ENCODE results near the gene IRF2BPL.

Gene IRF2BPL

GRCh38 chr14:77053046-77053841 lies 24.7 kb upstream of the IRF2BPL start:
- peak; percentile 64 to 74 (median 65) for DNase-seq (ENCODE audit: low read depth in 3 of 3)

GRCh38 chr14:77052281-77053044 lies 24.0 kb upstream of the IRF2BPL start:
- DNase-seq (ENCODE audit: low read depth in 3 of 3) = no peak

- DNase-seq (ENCODE audit: low read depth in 3 of 3) = no peak
Measured at GRCh38 chr14:77051116-77051515, 22.6 kb upstream of the IRF2BPL start.

- DNase-seq (ENCODE audit: low read depth in 3 of 3) = no peak
Measured at GRCh38 chr14:77046721-77047120, 18.2 kb upstream of the IRF2BPL start.

- DNase-seq (ENCODE audit: low read depth in 3 of 3) = no peak
Measured at GRCh38 chr14:77045238-77046162, 17.0 kb upstream of the IRF2BPL start.

DNA sequence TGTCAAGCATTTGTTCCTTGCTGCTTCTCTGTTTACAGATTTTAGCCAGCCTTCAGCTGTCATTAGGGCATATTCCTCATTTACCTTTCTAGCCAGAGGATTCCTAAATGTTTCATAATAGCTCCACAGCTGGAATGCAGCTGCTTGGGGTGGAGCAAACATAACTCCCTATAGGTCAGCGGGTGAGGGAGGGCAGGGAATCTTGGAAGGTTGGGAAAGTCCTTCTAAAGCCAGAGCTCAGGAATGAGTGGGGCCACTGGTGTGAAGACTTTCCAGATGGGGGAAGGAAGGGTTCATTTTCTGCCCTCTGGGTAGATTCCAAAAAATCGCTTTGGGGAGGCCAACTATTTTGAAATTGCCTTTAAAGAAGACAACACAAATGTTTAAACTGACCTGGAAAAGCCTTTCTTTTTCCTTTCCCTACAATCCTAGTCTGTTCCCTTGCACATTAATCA lies 16.3 kb upstream of the IRF2BPL start:
- DNase-seq (ENCODE audit: low read depth in 3 of 3) = no peak

GRCh38 chr14:77043984-77044485 lies 15.5 kb upstream of the IRF2BPL start:
- no peak for DNase-seq (ENCODE audit: low read depth in 3 of 3)

DNA sequence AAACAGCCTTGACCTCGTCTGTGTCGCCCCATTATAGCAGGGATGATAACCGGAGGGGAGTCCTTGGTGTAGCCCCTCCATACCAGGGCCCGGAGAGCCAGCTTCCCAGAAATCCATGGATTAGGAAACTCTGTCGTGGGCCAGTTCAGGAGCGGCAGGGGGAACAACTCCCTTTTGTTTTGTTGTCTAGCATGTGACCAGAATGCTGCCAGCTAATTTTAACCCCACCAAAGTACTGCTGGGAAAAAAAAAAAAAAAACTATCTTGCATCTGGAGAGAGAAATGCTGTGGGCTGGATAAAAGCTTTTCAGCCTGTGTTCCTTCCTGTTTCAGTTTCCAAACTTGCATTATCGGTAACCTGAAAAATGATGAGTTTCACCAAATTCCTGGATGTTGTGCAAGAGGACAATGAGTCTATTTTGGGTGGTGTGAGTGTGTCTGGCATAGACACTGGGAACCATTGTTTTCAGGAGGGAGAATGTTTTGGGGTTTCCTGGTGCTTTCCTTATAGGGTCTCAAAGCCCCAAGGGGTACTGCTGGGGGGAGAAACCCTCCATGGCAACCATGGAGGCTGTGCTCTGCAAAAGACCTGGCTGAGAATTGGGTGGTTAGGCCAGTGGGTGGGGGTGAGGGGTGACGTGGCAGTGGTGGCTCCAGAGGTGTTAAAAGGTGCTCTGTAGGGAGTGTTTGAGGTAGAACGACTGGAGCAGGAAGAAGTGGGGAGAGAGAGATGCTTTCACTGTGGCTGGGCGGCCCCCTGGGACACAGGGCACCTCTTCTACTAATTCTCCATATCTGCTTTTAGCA lies 14.9 kb upstream of the IRF2BPL start:
- DNase-seq (ENCODE audit: low read depth in 3 of 3) = no peak

DNA sequence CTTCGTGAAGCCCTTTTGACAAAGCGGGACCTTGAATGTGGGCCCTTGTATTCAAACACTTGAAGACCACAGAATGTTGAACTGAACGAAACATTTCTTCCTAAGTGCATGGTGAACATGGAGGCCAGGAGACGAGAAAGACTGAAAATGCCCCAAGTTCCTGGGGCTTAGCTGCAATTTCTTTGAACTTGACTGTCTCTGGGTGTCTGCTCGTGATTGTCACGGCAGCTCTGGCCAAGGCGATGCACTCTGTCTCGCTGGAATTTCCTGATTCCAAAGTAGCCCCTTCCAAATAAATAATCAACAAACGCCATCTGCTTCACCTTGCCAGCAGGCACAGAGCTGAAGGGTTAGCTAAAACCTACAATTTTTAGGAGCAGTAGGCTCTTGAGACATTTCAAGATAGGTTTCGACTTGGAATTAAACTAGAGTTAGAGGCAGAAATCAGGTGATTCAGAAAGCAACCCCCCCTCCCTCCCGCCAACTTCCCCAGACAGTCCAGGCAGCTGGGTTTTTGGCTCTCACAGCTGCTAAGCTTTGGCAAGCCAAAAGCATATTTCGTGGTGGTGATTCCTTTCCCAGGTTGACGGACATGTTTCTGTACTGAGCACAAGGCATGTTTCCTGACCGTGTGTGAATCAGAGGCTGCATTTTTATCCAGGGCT lies 13.5 kb upstream of the IRF2BPL start:
- DNase-seq (ENCODE audit: low read depth in 3 of 3) = no peak

DNA sequence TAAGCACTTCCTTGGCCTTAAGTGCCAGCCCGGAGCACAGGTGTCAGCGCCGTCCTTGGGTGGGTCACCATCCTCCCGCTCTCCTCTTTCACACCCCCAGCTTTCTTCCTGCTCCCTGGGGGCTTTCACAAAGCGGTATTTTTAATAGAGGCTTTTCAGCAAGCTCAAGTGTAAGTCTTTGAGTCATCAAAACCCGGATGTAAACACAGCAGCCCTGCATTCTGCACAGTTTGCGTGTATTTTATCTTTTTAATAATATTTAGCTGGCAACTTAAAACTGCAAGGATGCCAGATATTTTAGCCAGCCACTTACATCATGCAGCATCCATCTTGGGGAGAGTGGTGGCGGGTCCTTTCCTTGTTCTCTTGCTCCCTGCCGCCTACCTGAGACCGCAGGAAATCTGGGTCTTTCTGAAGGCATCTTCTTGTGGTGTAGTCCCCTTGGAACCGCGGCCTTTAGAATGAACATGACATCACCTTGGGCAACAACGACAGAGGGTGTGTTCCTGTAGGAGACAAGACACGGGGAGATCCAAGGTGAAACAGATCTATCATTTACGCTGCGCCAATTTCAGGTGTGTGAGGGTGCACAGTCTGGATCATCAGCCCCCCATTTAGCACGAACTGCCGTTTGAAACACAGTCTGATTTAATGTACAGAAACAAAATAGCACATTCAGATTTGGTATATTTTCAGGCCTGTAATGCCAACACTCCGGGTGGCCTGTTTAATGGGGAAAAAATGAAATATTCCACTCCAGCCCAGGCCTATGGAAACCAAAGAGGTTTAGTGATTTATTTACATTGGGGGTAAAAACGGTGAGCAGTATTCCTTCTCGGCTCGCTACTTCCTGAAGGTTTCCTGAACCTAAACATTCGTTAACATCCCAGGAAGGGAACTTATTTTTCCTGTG lies 12.5 kb upstream of the IRF2BPL start:
- no peak for DNase-seq (ENCODE audit: low read depth in 3 of 3)

DNA sequence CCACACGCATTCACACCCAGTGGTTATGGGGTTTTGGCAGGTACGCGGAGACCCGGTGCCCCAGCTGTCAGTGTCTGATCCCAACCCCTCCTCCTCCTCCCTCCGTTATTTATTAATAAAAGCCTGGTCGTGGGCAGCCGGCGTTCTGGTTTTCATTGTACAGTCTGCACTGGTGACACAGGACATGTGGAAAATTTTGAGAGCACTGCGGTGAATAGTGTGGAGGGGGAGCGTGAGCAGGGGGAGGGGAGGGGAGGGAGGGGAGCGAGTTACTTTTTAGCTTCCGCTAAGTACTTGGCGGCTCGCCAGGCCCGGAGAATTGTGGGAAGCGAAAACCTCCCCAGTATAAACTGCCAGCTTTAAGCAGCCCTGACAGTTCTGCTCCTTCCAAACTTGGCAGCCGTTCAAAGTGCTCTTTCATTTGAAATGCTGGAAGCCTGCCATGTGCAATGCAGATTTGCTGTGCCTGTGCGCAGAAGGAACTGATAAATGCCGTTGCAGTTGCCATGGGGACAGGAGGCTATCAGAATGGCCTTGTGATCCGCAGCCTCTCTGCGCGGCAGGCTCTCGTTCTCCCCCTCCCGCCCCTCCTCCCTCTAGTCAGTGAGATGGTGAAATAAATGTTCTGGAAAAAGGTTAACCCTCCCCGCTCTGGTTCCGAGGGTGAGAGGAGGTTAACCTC lies 11.7 kb upstream of the IRF2BPL start:
- DNase-seq (ENCODE audit: low read depth in 3 of 3) = peak; percentile 91 to 96 (median 93)

DNA sequence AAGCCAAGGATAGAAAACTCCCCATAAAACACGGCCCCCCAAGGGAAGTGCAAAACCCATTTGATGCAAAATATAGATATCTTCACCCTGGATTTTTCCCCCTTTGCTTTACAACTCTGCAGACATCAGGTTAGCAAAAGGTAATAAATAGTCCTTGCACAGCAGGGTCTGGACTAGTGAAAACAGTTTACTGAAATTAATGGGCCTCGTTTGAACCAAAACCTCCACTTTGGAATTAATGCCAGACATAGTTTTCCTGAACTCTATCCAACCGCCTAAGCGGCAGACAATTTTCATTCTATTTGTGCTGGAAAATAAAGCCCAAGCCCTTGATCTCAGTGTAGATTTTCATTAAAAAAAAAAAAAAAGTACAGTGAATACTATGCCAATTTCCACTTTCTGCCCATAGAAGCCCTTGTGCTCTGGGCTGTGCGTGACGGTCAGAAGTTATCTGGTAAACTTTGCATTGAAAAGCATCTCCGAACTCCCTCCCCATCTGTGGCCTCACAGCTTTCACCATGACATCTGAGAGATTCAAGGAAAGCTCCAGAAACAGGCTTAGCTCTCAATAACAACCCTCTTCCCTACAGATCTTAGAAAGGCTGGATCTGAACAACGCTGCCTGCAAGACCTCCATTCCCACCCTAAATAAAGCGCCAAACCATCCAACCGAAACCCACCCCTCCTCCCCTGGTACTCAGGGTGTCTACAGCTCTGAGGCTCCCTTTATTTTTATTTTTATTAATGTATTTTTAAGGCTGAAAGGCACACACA lies 11.0 kb upstream of the IRF2BPL start:
- no peak for DNase-seq (ENCODE audit: low read depth in 3 of 3)

DNA sequence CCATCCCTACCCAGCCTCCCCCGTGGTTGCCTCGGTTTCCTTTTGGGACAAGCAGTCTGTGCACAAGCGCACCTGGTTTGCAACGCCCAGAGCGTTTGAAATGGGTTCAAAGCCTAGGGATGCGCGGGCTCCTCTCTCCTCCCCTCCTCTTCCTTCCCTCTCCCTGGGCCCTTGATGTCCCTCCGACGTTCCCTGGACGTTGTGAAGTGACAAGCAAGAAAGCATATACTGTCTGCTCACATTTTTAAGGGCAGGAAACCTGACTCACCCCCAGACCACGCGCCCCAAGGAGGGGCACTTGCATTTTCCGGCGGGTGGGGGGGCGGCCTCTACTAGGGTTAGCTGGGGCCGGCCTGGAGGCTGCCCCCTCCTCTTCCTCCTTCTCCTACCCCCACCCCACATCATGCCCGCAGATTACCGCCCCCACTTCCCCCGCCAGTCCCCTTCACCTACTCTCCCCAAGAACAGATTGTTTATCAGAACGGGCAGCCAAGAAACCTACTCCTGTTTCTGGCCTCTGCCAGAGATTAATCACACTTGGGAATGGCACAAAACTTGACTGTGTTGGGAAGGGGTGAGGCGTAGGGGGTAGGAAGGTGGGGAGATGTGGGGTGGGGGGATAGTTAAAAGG lies 9.5 kb upstream of the IRF2BPL start:
- peak in 1 of 3 experiments; percentile 50 for DNase-seq (ENCODE audit: low read depth in 3 of 3)

DNA sequence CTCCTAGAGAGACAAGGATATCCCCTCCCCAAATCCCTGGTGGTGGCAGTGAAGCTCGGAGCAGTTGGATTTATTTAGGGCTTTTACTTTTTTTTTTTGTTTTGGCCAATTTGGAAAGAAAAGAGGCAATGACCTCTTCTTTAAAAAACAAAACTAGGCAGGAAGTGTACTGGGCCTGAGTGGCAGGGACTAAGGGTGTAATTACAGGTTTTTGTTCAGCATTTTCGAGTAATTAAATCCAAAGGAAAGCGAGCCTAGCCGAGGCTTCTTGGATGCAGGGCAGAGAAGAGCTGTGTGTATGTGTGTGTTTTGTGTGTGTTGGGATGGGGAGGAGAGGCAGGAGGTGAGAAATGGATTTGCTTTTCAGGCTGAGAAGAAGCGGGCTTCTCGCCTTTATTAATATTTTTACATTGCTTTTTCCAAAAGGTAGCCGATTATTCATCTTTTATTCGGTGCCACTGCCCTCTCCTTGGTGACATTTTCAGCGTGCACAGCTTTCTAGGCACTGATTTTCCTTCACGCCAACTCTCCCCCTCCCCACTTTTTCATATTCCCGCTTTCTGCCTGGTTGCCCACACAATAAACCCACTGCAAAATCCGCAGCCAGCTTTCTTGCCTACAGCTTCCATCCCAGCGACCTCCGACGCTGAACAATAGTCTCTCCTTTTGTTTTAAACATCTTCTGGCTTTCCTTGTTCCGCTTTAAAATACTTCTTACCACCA lies 8.9 kb upstream of the IRF2BPL start:
- DNase-seq (ENCODE audit: low read depth in 3 of 3) = no peak

- DNase-seq (ENCODE audit: low read depth in 3 of 3) = no peak
Measured at GRCh38 chr14:77036484-77037214, 8.1 kb upstream of the IRF2BPL start.

- no peak for DNase-seq (ENCODE audit: low read depth in 3 of 3)
Measured at GRCh38 chr14:77035267-77035666, 6.8 kb upstream of the IRF2BPL start.

Data from stimulated activated CD4-positive, alpha-beta T cell treated with anti-CD3 and anti-CD28 coated beads, TNF-alpha, amount 100 ng/mL, for 4 hours (primary cell).